NT2/D1 (cell line): ENCODE results near the gene TMEM273.

Source experiments
- SUZ12 ChIP-seq: IDR thresholded peaks from 2 replicates; pipeline ENCODE4 v1.6.1; 2011; ENCODE audit not compliant: insufficient read length, insufficient read depth; ENCODE audit errors: extremely low read depth
- YY1 ChIP-seq: IDR thresholded peaks from 2 replicates; pipeline ENCODE4 v1.6.1; 2011; ENCODE audit not compliant: insufficient read length, insufficient read depth
- ZNF274 ChIP-seq: IDR thresholded peaks from 2 replicates; pipeline ENCODE4 v1.6.1; 2011; ENCODE audit warnings: mild to moderate bottlenecking, low read depth, low read length

DNA sequence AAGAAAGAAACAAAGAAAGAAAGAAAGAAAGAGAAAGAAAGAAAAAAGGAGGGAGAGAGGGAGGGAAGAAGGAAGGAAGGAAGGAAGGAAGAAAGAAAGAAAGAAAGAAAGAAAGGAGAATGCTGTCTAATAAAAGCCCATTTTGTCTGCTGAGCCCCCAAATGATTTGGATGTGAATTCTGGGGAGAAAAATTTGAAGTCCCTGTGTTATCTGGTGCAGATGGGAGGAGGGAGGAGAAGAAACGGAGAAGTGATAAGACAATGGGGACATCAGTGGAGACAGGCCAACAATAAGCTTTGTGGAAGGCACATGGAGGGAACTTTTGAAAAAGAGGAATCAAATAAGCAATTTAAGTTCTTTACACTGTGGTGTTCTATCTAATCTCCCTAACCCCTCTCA, 24.6 kb upstream of the TMEM273 start:
- TF ChIP-seq YY1, result no peak
- no peak for TF ChIP-seq ZNF274
- TF ChIP-seq SUZ12, result no peak
